HepG2 (cell line): Measurements from ENCODE around the gene CPEB3. TPM values are rescaled to one million over a fixed set of nuclear protein-coding genes. Genes with fewer than 3 reads are reported as not detected.

ENCODE experiments used
- BATF2 ChIP-seq: sonication (generic); formaldehyde crosslinking; IDR thresholded peaks from 2 replicates; pipeline ENCODE4 v1.8.0; 2022; ENCODE audit warnings: mild to moderate bottlenecking, missing genetic modification reagents, moderate library complexity
- CEBPB ChIP-seq: IDR thresholded peaks from 2 replicates; pipeline ENCODE4 v1.6.1; 2011; ENCODE audit warnings: low read depth, low read length, improper control_type of control experiment, borderline replicate concordance
- ERF ChIP-seq: IDR thresholded peaks from 2 replicates; pipeline ENCODE4 v1.6.1; 2018; ENCODE audit warnings: missing biosample characterization, missing genetic modification reagents
- ETV5 ChIP-seq: IDR thresholded peaks from 2 replicates; pipeline ENCODE4 v1.6.1; 2018; ENCODE audit warnings: missing biosample characterization, missing genetic modification reagents, inconsistent platforms, borderline replicate concordance
- HNF4G ChIP-seq, 2 experiments: sonication (generic) in 1 of 2; formaldehyde crosslinking in 1 of 2; IDR thresholded peaks; 2 replicates each; pipeline versions ENCODE4 v1.4.0 to v1.6.1; 2011 to 2020; ENCODE audit warnings: borderline replicate concordance in 2 of 2, low read depth in 2 of 2, mild to moderate bottlenecking in 2 of 2, low read length in 1 of 2, missing genetic modification reagents in 1 of 2, moderate library complexity in 1 of 2
- HNRNPK ChIP-seq: fragments of 200-400 bp; formaldehyde crosslinking; IDR thresholded peaks from 2 replicates; pipeline ENCODE4 v1.6.1; 2018; ENCODE audit warnings: low read length, low read depth, moderate library complexity, mild to moderate bottlenecking; ENCODE audit not compliant: poor library complexity, severe bottlenecking
- NCOR1 ChIP-seq: fragments of 200-600 bp; sonication (generic); IDR thresholded peaks from 2 replicates; pipeline ENCODE4 v1.7.0; 2017; ENCODE audit warnings: antibody characterized with exemption, low read length, borderline replicate concordance
- NR2F6 ChIP-seq, 2 experiments: IDR thresholded peaks; 2 replicates each; pipeline ENCODE4 v1.6.1; 2016; ENCODE audit warnings: antibody characterized with exemption in 1 of 2, mild to moderate bottlenecking in 1 of 2
- SETDB1 ChIP-seq: sonication (generic); formaldehyde crosslinking; IDR thresholded peaks from 2 replicates; pipeline ENCODE4 v1.5.1; 2020; ENCODE audit warnings: missing genetic modification reagents, mild to moderate bottlenecking, borderline replicate concordance
- TARDBP ChIP-seq: sonication (generic); formaldehyde crosslinking; IDR thresholded peaks from 2 replicates; pipeline ENCODE4 v1.8.0; 2022; ENCODE audit warnings: mild to moderate bottlenecking, missing genetic modification reagents
- TFDP1 ChIP-seq: IDR thresholded peaks from 2 replicates; pipeline ENCODE4 v1.6.1; 2016; ENCODE audit warnings: missing compliant biosample characterization, missing genetic modification reagents, borderline replicate concordance
- ZBTB42 ChIP-seq: sonication (generic); formaldehyde crosslinking; IDR thresholded peaks from 2 replicates; pipeline ENCODE4 v1.5.0; 2020; ENCODE audit warnings: mild to moderate bottlenecking, missing genetic modification reagents
- ZC3H4 ChIP-seq: sonication (generic); formaldehyde crosslinking; IDR thresholded peaks from 2 replicates; pipeline ENCODE4 v1.4.0; 2020; ENCODE audit warnings: missing genetic modification reagents, borderline replicate concordance
- ZNF18 ChIP-seq: sonication (generic); formaldehyde crosslinking; IDR thresholded peaks from 2 replicates; pipeline ENCODE4 v1.8.0; 2022; ENCODE audit warnings: mild to moderate bottlenecking, missing genetic modification reagents; ENCODE audit not compliant: insufficient replicate concordance
- ZNF20 ChIP-seq: sonication (generic); formaldehyde crosslinking; IDR thresholded peaks from 2 replicates; pipeline ENCODE4 v1.4.0; 2020; ENCODE audit warnings: mild to moderate bottlenecking, moderate library complexity, missing genetic modification reagents
- ZNF674 ChIP-seq: sonication (generic); formaldehyde crosslinking; IDR thresholded peaks from 2 replicates; pipeline ENCODE4 v1.5.0; 2020; ENCODE audit warnings: low read depth, mild to moderate bottlenecking, missing genetic modification reagents
- ZNF792 ChIP-seq: IDR thresholded peaks from 2 replicates; pipeline ENCODE4 v1.6.1; 2016
- ZSCAN9 ChIP-seq: IDR thresholded peaks from 2 replicates; pipeline ENCODE4 v1.6.1; 2016; ENCODE audit warnings: borderline replicate concordance
- polyA plus RNA-seq, 8 experiments: library from polyadenylated mRNA; depleted of rRNA in 3 of 8; stranded (reverse) in 7 of 8; unstranded in 1 of 8; fragments of >200 nt; fragmentation: Illumina TruSeq in 4 of 8; extraction: Trizol in 4 of 8; gene quantifications; 2 replicates each; pipeline versions ENCODE4 v1.2.1 to v1.2.3, GENCODE V29; 2011 to 2016; ENCODE audit warnings: low read depth in 4 of 8, missing spikeins in 1 of 8, mixed read lengths in 1 of 8; ENCODE audit not compliant: insufficient read depth in 1 of 8
- total RNA-seq, 5 experiments: library from RNA; depleted of rRNA; stranded (reverse); fragments of >200 nt; fragmentation: Illumina TruSeq; extraction: Trizol; gene quantifications; 2 replicates each; pipeline ENCODE4 v1.2.3, GENCODE V29; 2016; ENCODE audit warnings: low read depth in 1 of 5

The CPEB3 gene
- total and polyA plus RNA-seq, 2 of the 13 experiments (the other 11 are each of a cell fraction or from before 2014, with no cell fraction given) = 0.66 to 0.70 TPM

- TF ChIP-seq BATF2 (CRISPR knock-in tag) (no peak), TARDBP (CRISPR knock-in tag) (peak; percentile 90), HNRNPK (peak; percentile 55), ZNF674 (CRISPR knock-in tag) (0 out of 2 replicates have a peak, but pooled peaks have one; percentile 33), HNF4G (IDR thresholded peaks at IDR 0.05; ENCODE audit: borderline replicate concordance, low read depth, low read length) (no peak), HNF4G (CRISPR knock-in tag; IDR thresholded peaks at IDR 0.05; ENCODE audit: borderline replicate concordance, low read depth) (no peak), ZBTB42 (CRISPR knock-in tag) (no peak), ERF (peak; percentile 78), NR2F6 (IDR thresholded peaks at IDR 0.05) (no peak), NR2F6 (CRISPR knock-in tag; IDR thresholded peaks at IDR 0.05) (no peak; the same call in 1 of the 2 replicates), ETV5 (CRISPR knock-in tag) (peak; percentile 77), ZNF792 (CRISPR knock-in tag) (peak; percentile 29; the same call in 1 of the 2 replicates), NCOR1 (no peak), ZSCAN9 (no peak), ZC3H4 (CRISPR knock-in tag) (no peak), ZNF18 (CRISPR knock-in tag) (peak; percentile 62), SETDB1 (CRISPR knock-in tag) (no peak), CEBPB (peak; percentile 42; the same call in 1 of the 2 replicates), ZNF20 (no peak), TFDP1 (CRISPR knock-in tag) (no peak)
These were observed at the start of gene CPEB3, which contains the start of gene MARCHF5 (continued) for GRCh38 chr10:92290837-92291615.
